DMS53 treated with DMSO at 0.1 percent for 48 hours (cell line): ENCODE results near the gene IMMT.

Source experiments
- DNase-seq: peaks from one replicate; lab custom pipeline; 2025; ENCODE audit not compliant: unreplicated experiment; lab: John Stamatoyannopoulos, UW

Gene IMMT

DNA sequence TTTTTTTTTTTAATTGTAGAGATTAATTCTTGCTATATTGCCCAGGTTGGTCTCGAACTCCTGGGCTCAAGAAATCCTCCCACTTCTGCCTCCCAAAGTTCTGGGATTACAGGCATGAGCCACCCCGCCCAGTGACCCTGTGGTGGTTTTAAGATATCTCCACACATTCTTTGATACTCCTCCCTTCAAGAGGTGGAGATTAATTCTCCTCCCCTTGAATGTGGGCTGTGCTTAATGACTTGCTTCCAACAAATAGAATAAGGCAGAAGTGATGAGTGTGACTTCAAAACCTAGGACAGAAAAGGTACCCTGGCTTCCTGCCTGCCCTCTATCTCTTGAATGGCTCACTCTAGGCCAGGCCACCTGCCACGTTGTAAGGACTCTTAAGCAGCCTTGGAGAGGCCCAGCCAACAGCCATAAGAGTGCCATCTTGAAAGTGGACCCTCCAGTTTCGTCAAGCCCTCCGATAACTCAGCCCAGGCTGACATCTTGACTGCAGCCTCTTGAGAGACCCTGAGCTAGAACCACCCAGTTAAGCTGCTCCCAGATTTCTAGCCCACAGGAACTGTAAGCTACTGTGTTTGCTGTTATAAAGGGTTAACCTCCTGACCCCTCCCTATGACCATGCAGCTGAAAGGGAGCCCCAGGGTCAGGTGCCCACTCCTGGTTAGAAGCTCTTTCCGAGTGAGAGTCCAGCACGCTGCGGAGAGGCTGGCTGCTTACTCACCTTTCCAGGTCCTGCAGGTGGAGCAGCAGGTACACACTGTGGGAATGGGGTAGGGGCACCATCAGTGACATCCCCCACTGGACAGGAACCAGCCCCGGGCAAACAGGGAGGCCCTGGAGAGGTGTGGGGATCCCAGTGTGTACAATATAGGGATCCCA, 31.6 kb upstream of the IMMT start:
- DNase-seq = no peak

DNA sequence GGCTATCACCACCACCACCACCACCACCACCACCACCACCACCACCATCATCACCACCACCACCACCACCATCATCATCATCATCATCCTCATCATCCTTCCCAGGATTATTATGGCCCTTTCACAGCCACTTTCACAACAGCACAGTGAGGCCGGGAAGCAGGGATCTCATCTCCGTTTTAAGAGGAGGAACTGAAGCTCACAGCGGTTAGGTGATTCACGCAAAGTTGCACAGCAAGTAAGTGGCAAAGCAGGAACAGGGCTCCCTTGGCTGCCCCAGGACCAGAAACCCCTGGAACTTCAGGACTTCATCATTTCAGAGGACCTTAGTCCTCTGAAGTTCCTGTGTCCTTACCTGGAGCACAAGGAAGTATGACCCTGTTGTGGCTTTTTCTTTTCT, 30.8 kb upstream of the IMMT start:
- DNase-seq = no peak

DNA sequence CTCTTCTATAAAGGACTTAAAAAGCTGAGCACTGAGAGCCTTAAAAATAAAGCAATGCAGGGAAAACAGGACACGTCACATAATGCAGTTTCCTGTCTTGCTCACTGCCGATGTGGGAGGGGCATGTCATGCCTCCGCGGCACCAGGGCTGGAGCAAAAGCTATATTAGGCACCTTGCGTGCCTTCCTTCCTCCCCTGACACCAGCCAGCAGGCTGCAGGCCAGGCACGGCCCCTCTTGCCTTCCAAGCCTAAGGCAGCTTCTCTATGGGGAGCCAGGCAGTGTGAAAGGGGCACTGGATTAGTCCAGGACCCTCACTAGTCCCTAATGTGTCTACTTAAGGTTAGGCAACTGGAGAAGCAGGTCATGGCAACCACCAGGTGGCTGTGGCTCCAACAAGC, 30.3 kb upstream of the IMMT start:
- DNase-seq = no peak

DNA sequence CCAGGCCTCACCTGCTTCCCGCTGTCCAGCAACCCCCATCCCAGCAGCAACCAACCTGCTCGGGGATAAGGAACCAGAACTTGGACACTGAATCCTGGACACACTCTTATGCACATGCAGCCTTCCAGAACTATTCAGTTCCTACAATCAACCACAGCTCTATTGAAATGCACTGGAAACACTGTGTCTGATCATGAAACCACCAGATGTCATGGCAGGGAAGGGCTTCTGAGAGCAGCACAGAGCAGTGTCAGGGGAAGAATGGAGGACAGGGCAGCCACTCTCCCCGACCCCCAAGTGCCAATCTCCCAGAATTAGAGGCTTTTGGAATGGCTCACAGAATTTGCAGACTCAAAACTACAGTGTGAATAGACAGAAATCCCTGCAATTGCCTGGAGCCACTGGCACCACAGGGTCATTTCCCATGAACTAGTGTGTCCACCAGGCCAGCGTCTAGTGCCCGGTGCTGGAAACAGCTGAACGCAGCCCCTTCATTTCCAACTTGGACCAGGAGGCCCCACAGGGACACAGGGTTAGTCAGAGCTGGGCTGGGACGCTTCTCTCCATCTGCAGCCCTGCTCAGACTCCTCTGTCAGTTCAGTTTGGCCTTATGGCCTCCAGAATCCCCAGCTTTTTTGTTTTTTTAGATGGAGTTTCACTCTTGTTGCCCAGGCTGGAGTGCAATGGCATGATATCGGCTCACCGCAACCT, 29.5 kb upstream of the IMMT start:
- DNase-seq = no peak

DNA sequence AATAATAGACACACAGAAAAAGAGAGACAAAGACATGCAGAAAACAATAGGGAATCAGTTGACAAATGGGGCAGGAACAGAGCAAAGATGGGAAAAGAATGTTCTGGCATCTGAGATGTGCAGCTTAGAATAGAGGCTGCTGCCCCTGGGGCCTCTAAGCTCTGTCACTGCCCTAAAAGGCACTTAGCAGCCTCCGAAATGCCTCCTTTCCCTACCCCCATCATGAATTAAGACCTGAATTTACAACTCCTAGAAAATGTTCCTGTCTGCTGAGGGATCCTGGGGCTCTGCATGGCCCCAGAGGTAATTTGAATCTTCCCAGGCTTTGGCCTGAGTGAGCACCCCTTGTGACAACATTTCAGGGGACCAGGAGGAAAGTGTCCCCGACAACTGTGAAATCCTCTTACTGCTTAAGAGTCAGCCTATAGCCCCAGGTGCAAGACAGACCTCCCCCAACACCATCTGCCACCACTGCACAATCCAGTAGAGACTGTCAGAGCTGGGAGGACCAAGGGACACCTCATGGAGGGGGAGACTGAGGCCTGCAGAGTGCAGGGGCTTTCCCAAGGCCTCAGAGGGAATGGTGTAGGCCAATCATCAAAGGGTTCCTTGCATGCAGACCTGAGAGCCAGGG, 28.8 kb upstream of the IMMT start:
- DNase-seq = no peak

DNA sequence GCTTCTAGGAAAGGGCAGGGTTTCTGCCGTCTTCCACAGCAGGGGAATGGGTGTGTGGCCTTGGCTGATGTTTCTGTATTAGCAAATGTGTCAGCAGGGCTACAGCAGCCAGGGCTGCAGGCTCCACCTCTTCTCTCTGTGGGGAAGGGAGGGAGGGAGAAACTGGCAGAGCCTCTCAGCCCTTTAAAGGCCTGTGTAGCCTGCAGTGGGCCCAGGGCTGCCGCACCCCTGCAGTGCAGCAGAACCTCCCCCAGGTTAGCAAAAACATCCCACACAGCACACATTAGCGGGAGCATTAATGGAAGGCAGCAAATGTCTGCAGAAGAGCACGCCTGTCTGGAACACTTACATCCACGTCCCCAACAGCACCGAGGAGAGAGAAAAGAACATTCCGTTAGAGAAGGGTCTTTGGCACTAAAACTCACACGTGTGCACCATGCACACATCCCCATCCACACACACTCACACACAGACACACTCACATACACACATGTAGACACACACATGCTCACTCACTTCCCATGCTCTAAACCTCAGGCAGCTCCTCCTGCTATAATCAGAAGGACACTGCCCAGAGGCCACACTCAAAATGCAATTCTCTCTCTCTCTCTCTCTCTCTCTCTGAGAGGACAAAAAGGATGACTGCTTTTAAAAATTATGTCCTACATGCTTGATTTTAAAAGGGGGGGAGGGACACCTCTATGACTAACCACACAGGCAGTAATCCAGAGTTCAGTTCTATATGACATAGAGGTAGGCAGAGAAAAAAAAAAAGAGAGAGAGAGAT, 28.1 kb upstream of the IMMT start:
- DNase-seq = no peak

DNA sequence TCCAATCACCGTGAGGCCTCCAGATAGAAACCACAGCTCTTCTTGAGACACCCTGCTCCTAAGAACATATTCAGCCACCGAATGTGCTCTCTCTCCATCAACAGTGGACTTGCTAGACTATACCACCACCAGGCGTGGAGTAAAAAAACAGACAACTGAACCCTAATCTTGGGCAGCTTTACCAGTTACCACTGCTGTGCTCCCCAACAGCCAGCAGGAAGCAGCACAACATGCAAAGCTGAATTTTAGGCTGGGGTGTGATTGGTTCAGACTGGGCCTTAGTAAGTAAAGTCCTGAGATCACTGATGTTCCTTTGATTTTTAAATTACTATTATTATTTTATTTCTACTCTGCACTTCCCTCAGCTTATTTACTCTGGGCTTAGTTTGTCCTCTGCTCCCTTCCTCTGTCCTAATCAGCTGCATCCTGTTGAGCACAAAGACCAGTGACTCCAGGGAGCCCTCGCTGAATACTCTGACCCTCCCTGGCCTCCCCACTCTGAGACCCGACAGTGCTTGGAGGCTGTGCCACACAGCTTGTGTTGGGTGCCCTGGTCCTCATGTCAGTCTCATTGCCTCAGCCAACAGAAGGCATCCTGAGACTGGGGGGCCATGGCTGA, 25.9 kb upstream of the IMMT start:
- peak; percentile 64 for DNase-seq

DNA sequence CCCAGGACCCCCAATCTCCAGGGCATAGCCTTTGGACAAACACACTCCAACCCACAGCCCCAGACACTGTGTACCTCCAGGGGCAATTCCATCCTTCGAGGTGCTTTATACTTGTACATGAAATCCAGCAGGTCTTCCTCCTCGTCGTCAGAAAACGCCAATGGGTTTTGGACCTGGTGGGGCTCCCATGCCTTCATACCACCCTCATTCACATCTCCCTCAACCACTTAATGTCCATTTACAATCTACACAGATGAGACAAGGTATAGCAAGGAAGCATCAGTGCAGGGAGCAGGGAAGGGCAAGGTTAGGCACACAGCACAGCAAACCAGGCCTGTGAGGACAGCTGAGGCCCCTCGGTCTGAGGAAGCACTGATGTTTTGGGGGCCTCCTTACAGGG, 24.6 kb upstream of the IMMT start:
- DNase-seq = no peak

DNA sequence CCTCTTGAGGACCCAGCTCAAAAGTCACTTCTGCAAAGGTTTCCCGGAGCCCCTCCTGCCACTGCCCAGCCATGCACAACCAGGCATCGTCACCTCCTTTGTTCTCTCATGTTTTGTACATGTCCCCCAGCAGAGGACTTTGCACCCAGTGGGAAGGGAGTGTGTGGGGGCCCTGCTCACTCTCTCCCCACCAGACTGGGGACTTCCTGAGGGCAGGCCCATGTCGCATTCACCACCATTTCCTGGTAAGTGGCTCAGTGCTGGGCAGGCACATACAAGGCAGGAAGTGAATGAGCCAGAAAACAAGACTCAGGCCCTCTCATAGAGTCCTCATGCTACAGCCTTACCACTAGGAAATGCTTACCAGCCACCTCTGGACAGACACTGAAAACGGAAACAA, 22.9 kb upstream of the IMMT start:
- no peak for DNase-seq

DNA sequence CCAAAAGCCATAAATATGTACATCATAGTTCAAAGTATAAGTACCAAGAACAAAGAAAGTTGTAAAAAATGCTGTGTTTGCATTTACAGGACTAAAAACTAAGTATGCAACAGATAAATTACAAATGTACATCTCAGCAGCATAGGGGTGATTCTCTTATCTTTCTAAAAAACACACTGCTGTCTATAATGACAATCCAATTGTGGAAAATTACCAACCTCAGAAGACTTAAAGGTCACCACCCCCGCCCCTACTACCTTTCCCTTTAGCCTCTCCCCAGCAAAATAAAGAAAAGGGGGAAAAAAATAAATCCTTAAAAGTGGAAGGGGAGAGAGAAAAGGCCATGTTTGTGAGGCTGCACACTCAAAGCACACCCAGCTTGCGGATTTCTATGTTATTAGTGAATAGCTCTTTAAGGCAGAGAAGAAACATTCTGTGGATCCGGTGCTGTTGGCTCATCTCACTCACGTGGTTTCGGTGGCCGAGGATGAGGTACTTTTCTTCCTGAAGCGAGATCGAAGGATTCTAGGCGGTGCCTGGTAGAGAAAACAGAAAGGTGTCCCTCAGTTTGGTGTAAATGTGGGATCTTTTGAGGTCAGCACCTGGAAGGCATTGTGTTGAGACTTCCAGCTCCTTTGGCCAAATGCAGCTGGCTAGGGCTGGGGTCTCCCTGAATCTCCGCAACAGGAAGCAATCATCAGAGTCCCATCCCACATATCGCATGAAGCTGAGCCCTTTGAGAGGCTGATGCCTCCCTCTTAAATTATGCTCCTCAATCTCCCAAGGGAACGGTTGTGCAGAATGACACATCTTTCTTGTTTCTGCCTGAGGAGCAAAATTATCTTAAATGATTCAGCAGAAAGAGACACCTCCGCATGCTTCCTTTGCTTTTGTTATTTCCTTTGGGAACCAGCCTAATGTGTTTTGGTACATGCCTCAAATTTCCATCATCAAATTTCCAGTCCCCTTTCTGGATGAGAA, 21.6 kb upstream of the IMMT start:
- no peak for DNase-seq

DNA sequence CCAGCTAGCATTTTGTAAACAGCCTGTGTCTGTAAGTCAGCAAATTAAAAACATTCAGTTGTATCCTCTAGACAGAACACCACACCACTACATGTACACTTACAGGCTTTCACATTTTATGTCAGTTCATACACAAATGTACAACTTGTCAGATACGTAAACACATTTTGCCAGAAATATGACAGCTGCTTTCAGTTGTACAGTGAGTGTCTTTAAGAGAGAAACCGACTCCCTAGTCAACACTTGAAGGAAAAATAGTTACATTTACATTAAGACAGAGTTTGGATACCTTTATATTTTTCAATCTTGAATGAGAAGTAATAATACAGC, 19.2 kb upstream of the IMMT start:
- no peak for DNase-seq

DNA sequence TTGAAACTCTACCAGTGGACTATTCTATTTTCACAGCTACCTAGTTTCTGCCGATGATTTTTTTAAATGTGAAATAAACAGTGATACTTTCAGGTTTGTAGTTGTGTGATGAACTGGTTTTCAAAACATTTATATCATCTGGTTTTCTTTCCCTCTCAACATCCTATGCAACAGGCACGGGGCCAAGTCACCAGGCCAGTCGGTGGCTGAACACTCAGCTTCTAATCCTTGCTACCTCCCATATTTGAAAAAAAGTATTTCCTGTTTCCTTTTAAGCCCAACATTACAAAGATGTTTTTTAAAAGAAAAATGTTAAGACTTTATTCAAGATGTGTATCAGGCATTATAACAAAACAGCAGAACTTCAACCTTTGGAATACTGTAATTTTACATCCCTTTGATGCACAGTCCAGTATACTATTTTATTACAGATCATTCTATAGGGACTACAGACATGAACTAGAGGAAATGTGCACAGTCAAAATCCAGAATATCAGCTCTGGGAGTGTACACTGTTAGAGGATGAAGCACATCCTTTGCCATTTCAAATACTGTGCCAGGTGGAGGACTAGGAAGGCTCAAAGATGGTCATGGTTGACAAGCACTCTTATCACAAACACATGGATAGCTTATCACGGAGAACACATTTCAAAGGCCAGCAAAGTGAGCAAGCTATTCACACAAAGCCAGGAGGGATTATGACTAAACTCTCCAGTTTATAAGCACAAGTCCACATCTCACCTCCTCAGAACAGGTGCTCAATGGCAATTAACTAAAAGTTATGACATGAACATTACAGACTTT, 18.6 kb upstream of the IMMT start:
- DNase-seq = peak; percentile 97

DNA sequence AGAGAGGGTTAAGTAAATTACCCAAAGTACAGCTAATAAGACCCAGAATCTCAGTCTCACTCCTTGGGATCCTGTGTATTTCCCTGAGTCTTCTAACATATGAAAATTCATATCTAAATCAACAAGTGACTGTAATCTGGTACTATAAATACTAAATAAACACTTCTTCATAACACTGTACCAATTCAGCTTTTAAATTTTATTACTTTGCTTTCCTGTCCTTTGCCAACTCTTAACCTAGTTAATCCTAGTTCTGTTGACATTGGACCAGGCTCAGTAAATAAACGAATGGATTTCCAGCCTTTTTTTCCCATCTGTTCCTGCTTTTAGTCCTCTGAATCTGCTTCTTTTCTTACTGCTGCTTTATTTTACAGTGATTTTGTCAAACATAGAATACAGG, 17.8 kb upstream of the IMMT start:
- DNase-seq = peak; percentile 73

DNA sequence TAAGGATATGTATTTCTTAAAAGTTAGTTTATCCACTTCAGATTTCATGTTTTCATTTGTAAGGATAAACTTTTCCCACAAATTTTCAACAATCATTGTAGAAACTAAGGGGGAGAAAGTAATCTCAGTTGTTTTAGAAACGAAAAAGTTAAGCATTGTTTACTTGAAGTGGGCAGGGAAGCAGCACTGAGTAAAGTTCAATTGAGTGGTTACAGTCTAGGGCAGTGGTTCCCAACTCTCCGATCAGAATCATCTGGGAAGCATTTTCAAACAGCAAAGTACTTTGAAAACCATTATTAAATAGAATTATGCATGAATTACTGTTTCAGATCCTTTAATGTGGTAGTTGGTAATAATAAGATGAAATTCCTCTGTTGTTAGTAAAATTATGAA, 16.5 kb upstream of the IMMT start:
- no peak for DNase-seq

DNA sequence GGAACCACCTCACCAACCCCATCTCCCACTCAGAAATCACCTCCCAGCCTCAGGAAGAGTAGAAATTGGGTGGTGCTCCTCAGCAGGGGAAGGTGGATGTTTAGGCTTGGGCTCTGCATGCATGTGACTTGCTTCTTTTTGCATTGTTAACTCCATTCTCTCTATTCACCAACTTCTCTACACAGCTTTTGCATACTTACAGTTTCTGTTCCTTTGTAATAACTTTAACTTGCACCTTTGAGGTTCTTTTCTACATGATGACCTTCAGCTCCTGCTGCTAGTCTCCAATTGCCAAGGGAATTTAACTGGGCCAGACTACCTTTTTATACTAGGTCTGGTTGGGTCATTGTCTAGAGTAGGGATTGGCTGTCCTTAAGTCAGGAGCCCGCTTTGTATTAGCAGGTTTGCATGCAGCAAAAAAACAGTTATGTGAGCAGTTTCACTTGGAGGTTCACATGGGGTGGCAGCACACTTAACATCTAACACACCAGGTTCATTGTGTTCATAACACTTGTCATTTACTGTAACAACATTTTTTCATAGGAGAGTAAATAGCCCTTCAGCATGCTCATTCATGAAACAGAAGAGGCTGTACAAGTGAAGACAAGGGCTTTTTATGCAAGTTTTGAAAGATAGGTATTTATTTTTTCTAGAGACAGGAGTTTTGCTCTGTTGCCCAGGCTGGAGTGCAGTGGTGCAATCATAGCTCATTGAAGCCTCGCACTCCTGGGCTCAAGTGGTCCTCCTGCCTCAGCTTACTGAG, 16.0 kb upstream of the IMMT start:
- DNase-seq = peak; percentile 37

DNA sequence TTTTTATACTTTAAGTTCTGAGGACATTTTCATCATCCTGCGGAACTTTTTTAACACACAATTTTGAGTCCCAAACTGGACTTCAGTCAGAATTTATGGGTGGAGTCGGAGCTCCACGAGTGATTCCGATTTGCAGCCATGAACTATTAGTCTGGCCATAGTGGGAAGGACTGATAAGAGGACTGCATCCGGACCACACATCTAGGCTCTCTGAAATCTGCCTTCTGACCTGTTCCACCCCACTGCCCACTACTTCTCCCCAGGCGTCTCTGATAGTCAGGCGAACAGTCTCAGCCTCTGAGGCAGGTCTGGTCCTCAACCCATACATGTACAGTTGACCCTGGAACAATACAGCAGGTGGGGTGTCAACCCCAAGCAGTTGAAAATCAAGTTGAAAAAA, 9.2 kb upstream of the IMMT start:
- DNase-seq = no peak

DNA sequence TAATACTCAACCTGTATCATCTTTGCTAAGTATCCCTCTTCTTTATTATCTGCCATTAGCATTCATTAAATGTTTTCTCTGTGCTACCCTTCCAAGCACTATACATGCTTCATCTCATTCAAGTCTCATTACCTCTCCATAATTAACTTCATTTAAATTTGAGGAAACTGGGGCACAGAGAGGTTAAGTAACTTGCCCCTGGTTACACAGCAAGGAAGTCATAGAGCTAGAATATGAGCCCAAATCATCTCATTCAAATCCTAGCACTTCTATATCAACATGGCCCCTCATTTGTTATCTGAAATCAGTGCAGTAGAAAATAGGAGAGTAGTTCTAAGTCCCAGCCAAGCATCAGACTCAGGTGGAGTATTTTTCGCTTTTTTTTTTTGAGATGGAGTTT, 8.4 kb upstream of the IMMT start:
- no peak for DNase-seq

DNA sequence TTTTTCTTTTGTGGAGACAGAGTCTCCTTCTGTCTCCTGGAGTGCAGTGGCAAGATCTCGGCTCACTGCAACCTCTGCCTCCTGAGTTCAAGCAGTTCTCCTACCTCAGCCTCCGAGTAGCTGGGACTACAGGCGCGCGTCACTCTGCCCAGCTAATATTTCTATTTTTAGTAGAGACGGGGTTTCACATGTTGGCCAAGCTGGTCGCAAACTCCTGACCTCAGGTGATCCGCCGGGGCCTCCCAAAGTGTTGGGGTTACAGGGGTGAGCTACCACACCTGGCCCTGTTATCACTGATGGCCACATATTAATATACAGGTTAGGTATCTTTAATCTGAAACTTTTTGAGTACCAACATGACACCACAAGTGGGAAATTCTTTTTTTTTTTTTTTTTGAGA, 7.4 kb upstream of the IMMT start:
- DNase-seq = no peak
